ENCODE measurements around the gene MYO1B. TPM values are rescaled to one million over a fixed set of nuclear protein-coding genes. Genes with fewer than 3 reads are reported as not detected.

Gene MYO1B
- total RNA-seq, 1 experiment from 2014 or later: 43.2 TPM

GRCh38 chr2:191292869-191293268 is 47.7 kb downstream of the MYO1B start:
- Histone ChIP-seq H3K14ac (ENCODE audit: insufficient read depth, low read length) (no peak overlapping the region), H2BK5ac (ENCODE audit: insufficient read length, low read length) (no peak overlapping the region), H3K79me1 (ENCODE audit: insufficient read depth, low read depth, low read length, poor library complexity, severe bottlenecking) (peaks cover 3% of the 10 kb centered on the region), H2BK15ac (ENCODE audit: low read depth, low read length) (no peak overlapping the region), H4K5ac (ENCODE audit: insufficient read length, low read depth, low read length) (no peak overlapping the region), H3K23me2 (ENCODE audit: insufficient read length, low read depth, low read length, poor library complexity, severe bottlenecking) (no peaks in the 10 kb centered on the region), H3K79me2 (ENCODE audit: insufficient read depth, low read length) (no peaks in the 10 kb centered on the region; the same call in 1 of the 2 replicates), H4K91ac (ENCODE audit: insufficient read length, low read depth, low read length) (no peak overlapping the region), H3T11ph (ENCODE audit: low read length) (no peak overlapping the region), H2BK120ac (ENCODE audit: low read depth, low read length, poor library complexity, severe bottlenecking) (no peak overlapping the region), H3K4me2 (ENCODE audit: insufficient read depth, insufficient read length, low read length) (no peak overlapping the region), H3K18ac (ENCODE audit: insufficient read length, low read depth, low read length) (no peak overlapping the region), H4K20me1 (ENCODE audit: control insufficient read depth, insufficient read depth, insufficient read length) (no peaks in the 10 kb centered on the region), H3K27ac (ENCODE audit: insufficient read length, low read depth, low read length) (no peak overlapping the region), H2BK12ac (ENCODE audit: insufficient read length, low read depth, low read length) (no peak overlapping the region), H3K23ac (ENCODE audit: insufficient read length, low read depth, low read length) (no peak overlapping the region), H3K56ac (ENCODE audit: insufficient read length, low read depth, low read length) (no peak overlapping the region), H4K8ac (replicated peaks; ENCODE audit: insufficient read length, low read depth, low read length) (no peak overlapping the region), H3K4me1 (ENCODE audit: insufficient read depth, low read length) (no peaks in the 10 kb centered on the region; the same call in 1 of the 2 replicates), H2AFZ (ENCODE audit: low read length) (no peak overlapping the region), H2BK20ac (ENCODE audit: low read depth, low read length, poor library complexity, severe bottlenecking) (no peak overlapping the region), H2AK5ac (ENCODE audit: insufficient read length, low read length) (no peak overlapping the region), H3K9ac (ENCODE audit: extremely low read depth, insufficient read length, low read length) (no peak overlapping the region), H3K27me3 (ENCODE audit: insufficient read depth, low read length) (no peaks in the 10 kb centered on the region), H3K4ac (ENCODE audit: low read depth, low read length) (no peak overlapping the region), H3K9me3 (ENCODE audit: control insufficient read depth, low read depth, low read length) (no peaks in the 10 kb centered on the region)
- Mint-ChIP-seq H3K4me1 (peaks cover 27 to 28% of the 10 kb centered on the region in 2 experiments), H3K4me3 (no peak overlapping the region), H3K27me3 (ENCODE audit: low read depth) (no peaks in the 10 kb centered on the region), H3K36me3 (ENCODE audit: insufficient read depth in 1 of 3, low read depth in 3 of 3) (peaks cover 0 to 6% (median 2%) of the 10 kb centered on the region in 3 experiments; a peak in 2 of 7 replicates), H3K27ac (no peak overlapping the region; a peak in 1 of 7 replicates), H3K9me3 (no peaks in the 10 kb centered on the region)
- TF ChIP-seq CTCF (conservative IDR thresholded peaks at IDR 0.05): no peak
- no peak for DNase-seq

Data from H9 (cell line).